Measurements from ENCODE around the gene PJVK.

The PJVK gene

DNA sequence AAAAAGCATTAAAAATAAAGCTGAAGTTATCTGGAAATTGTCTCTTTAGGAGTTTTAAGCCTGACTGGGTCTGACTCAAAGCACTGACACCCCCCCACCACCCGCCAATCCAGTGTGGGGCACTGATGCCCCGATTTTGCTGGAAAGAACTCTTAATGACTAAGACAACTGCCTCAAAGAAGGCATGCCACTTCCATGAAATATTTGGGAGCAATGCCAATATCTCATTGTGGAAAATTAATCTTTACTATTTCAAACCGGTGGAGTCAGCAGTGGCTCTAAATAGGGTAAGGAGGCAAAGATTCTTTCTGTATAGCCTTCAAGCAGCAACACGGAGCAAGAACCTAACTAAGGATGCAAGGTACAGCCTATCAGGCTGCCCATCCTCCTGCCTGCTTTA is 22.8 kb downstream of the PJVK start:
- no peak overlapping the region for H3K4me3 ChIP-seq
- no peak overlapping the region for H3K27ac ChIP-seq
- H3K9me3 ChIP-seq (ENCODE audit: low read depth, low read length), result no peaks in the 10 kb centered on the region
- no peak overlapping the region for H3K9ac ChIP-seq (ENCODE audit: insufficient read length)
- no peak for TF ChIP-seq EZH2 (IDR thresholded peaks at IDR 0.05)
- TF ChIP-seq POLR2AphosphoS5 (IDR thresholded peaks at IDR 0.05; ENCODE audit: borderline replicate concordance, low read depth, low read length), result no peak
- TF ChIP-seq FOXP2 (optimal IDR thresholded peaks at IDR 0.05; ENCODE audit: control extremely low read depth, extremely low read length, insufficient read depth), result no peak
- no peaks in the 10 kb centered on the region for H3K36me3 ChIP-seq (ENCODE audit: insufficient read depth, low read length)
- no peak for DNase-seq (ENCODE audit: low read depth, low spot score)

DNA sequence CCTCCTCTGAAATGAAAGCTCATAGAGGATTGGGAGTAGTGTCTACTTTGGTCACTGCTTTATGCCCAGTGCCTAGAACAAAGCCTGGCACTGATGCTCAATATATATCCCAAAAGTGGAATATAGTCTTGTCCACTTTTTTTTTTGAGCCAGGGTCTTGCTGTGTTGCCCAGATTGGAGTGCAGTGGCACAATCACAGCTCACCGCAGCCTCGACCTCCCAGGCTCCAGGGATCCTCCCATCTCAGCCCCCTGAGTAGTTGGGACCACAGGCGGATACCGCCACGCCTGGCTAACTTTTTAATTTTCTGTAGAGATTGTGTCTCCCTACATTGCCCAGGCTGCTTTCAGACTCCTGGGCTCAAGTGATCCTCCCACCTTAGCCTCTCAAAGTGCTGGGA is 23.4 kb downstream of the PJVK start:
- Histone ChIP-seq H3K27ac (no peak overlapping the region), H3K36me3 (ENCODE audit: insufficient read depth, low read length) (no peaks in the 10 kb centered on the region), H3K9me3 (ENCODE audit: low read depth, low read length) (no peaks in the 10 kb centered on the region), H3K4me3 (no peak overlapping the region), H3K9ac (ENCODE audit: insufficient read length) (no peak overlapping the region)
- DNase-seq (ENCODE audit: low read depth, low spot score), result no peak
- TF ChIP-seq FOXP2 (optimal IDR thresholded peaks at IDR 0.05; ENCODE audit: control extremely low read depth, extremely low read length, insufficient read depth) (no peak), POLR2AphosphoS5 (IDR thresholded peaks at IDR 0.05; ENCODE audit: borderline replicate concordance, low read depth, low read length) (no peak), EZH2 (IDR thresholded peaks at IDR 0.05) (no peak)

DNA sequence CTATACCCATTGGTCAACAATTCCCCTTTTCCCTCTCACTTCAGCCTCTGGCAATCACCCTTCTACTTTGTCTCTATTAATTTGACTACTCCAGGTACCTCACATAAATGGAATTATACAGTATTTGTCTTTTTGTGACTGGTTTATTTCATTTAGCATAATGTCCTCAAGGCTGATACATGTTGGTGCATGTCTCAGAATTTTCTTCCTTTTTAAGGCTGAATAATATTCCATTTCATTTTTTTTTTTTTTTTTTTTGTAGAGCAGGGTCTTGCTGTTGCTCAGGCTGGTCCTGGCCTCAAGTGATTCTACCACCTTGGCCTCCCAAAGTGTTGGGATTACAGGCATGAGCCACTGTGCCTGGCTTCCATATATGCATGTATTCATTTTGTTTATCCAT is 25.3 kb downstream of the PJVK start:
- no peak overlapping the region for H3K4me3 ChIP-seq
- no peak for DNase-seq (ENCODE audit: low read depth, low spot score)
- no peak for TF ChIP-seq FOXP2 (optimal IDR thresholded peaks at IDR 0.05; ENCODE audit: control extremely low read depth, extremely low read length, insufficient read depth)
- no peak for TF ChIP-seq POLR2AphosphoS5 (IDR thresholded peaks at IDR 0.05; ENCODE audit: borderline replicate concordance, low read depth, low read length)
- no peak for TF ChIP-seq EZH2 (IDR thresholded peaks at IDR 0.05)

DNA sequence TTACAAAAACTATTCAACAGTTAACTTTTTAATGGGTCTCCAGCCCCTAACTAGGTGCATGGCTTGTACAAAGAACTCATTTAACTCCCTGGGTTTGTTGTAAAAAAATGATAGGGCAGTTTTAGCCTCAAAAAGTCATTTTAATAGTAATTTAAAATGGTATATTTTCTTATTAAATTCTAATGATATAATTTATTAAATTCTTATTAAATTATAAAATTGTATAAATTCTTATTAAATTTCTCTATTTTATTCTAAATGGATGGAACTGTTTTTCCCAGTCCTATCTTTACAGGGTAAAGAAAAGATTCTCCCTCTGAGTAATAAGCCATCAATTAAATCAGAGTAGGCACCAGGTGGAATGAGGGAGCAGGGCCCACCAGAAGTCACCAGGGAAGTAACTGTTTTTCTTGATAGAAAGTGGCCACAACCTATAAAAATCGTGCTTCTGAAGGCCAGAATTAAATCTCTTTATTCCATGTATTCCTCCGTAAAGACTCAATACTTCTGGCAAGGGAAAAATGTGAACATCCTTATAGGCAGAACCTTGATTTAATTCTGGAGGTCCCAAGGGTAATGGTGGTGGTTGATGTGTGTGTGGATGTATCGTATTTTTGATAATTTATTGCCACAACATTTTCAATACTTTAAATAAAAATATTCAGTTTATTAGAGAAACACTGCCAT is 26.4 kb downstream of the PJVK start:
- no peak for DNase-seq (ENCODE audit: low read depth, low spot score)
- Histone ChIP-seq H3K9ac (ENCODE audit: insufficient read length) (peak overlapping the region; percentile 66), H3K9me3 (ENCODE audit: low read depth, low read length) (no peaks in the 10 kb centered on the region), H3K36me3 (ENCODE audit: insufficient read depth, low read length) (no peaks in the 10 kb centered on the region), H3K27ac (peak overlapping the region; percentile 76; the same call in 1 of the 2 replicates), H3K4me3 (peak overlapping the region; percentile 79)
- TF ChIP-seq EZH2 (IDR thresholded peaks at IDR 0.05) (no peak), FOXP2 (optimal IDR thresholded peaks at IDR 0.05; ENCODE audit: control extremely low read depth, extremely low read length, insufficient read depth) (no peak), POLR2AphosphoS5 (IDR thresholded peaks at IDR 0.05; ENCODE audit: borderline replicate concordance, low read depth, low read length) (no peak)

More for the DNA sequence above, 25.3 kb downstream of the PJVK start:
- H3K9ac ChIP-seq (ENCODE audit: insufficient read length), result no peak overlapping the region
- no peaks in the 10 kb centered on the region for H3K36me3 ChIP-seq (ENCODE audit: insufficient read depth, low read length)
- H3K27ac ChIP-seq, result no peak overlapping the region
- no peaks in the 10 kb centered on the region for H3K9me3 ChIP-seq (ENCODE audit: low read depth, low read length)

DNA sequence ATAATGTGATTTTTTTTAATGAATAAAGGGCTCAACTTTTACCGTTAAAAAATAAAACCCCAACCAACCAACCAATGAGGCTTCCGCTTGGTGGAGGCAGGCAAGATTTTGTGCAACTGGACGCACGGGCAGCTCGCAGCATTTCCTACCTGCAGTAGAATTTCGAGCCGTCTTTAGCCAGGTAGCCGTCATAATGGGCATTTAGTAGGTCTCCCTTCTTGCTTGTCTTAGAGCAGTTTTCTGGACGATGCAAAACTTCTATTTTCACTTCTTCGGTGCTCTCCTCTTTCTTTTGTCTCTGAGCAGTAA is 26.9 kb downstream of the PJVK start:
- no peak for TF ChIP-seq EZH2 (IDR thresholded peaks at IDR 0.05)
- no peak for TF ChIP-seq FOXP2 (optimal IDR thresholded peaks at IDR 0.05; ENCODE audit: control extremely low read depth, extremely low read length, insufficient read depth)
- TF ChIP-seq POLR2AphosphoS5 (IDR thresholded peaks at IDR 0.05; ENCODE audit: borderline replicate concordance, low read depth, low read length), result no peak
- no peak for DNase-seq (ENCODE audit: low read depth, low spot score)
- H3K9ac ChIP-seq (ENCODE audit: insufficient read length), result peak overlapping the region; percentile 66

DNA sequence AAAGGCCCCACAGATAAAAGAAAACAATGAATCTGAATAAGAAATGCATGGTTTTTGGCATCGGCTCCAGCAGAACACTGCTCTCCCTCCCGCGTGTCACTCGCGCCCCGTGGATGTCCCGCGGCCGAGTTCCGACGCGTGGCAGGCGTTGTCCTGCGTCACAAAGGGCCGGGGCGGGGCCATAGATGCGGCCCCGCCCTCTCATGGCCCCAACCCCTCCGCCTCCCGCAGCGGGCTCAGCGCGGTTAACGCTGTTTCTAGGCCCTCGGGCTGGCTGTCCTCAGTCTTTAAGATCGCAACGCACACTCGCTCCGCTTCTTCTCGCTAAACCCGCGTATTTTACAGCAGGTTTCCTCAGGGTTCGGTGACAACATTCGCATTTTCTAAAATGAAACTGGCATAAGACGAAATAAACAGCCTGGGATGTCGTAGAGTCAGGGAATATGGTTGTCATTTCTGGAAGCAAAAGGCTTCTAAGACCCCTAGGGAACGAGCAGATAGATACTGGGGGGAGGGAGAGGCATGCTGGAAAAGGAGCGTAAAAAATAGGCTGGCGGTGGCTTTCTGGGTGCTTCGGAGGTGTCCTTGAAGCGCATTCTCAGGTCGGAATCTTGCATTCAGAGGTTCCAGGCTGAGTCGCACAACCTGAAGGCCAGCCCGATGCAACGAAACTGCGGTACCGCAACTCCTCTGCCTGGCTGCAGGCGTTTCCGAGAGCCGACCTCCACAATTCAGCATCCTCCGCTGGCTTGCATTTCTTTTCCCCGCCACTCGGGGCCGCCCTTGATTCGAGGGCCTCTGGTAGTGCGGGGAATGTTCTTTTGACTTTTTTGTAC is 27.5 kb downstream of the PJVK start, which contains the start of gene FKBP7:
Gene FKBP7 (minus strand): TSS at position 162 of the 836 bp plus-strand sequence. CDS start 101 bp downstream, at position 61.
- Histone ChIP-seq H3K4me3 (peak within 1 kb of the TSS; percentile 79), H3K27ac (peak within 1 kb of the TSS; percentile 76), H3K9ac (ENCODE audit: insufficient read length) (peak within 1 kb of the TSS; percentile 66), H3K9me3 (ENCODE audit: low read depth, low read length) (no peaks in the 10 kb centered on the region), H3K36me3 (ENCODE audit: insufficient read depth, low read length) (no peaks in the 10 kb centered on the region)
- DNase-seq (ENCODE audit: low read depth, low spot score), result peak; percentile 59
- TF ChIP-seq EZH2 (IDR thresholded peaks at IDR 0.05) (no peak), POLR2AphosphoS5 (IDR thresholded peaks at IDR 0.05; ENCODE audit: borderline replicate concordance, low read depth, low read length) (peak; percentile 91)

More for the DNA sequence above, 26.9 kb downstream of the PJVK start:
- Histone ChIP-seq H3K36me3 (ENCODE audit: insufficient read depth, low read length) (no peaks in the 10 kb centered on the region), H3K27ac (peak overlapping the region; percentile 76), H3K4me3 (peak overlapping the region; percentile 79), H3K9me3 (ENCODE audit: low read depth, low read length) (no peaks in the 10 kb centered on the region)

DNA sequence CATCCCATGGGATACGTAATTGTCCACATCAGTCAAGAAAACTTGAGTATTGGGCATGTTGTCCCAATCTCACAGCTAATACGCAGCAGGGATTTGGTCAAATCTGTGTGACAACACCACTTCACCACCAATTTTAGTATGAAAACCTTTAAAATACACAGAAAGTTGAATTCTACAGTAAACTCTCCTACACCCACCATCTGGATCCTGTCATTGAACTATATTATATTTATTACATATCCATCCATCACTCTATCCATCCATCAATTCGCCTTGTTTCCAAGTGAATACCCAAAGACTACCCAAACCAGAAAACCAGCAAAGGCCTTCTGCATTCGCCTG is 28.1 kb downstream of the PJVK start:
- no peak for DNase-seq (ENCODE audit: low read depth, low spot score)
- Histone ChIP-seq H3K36me3 (ENCODE audit: insufficient read depth, low read length) (no peaks in the 10 kb centered on the region), H3K4me3 (peak overlapping the region; percentile 79), H3K27ac (peak overlapping the region; percentile 22; the same call in 1 of the 2 replicates), H3K9me3 (ENCODE audit: low read depth, low read length) (no peaks in the 10 kb centered on the region), H3K9ac (ENCODE audit: insufficient read length) (no peak overlapping the region)
- TF ChIP-seq POLR2AphosphoS5 (IDR thresholded peaks at IDR 0.05; ENCODE audit: borderline replicate concordance, low read depth, low read length), result no peak
- no peak for TF ChIP-seq EZH2 (IDR thresholded peaks at IDR 0.05)
- TF ChIP-seq FOXP2 (optimal IDR thresholded peaks at IDR 0.05; ENCODE audit: control extremely low read depth, extremely low read length, insufficient read depth), result no peak

DNA sequence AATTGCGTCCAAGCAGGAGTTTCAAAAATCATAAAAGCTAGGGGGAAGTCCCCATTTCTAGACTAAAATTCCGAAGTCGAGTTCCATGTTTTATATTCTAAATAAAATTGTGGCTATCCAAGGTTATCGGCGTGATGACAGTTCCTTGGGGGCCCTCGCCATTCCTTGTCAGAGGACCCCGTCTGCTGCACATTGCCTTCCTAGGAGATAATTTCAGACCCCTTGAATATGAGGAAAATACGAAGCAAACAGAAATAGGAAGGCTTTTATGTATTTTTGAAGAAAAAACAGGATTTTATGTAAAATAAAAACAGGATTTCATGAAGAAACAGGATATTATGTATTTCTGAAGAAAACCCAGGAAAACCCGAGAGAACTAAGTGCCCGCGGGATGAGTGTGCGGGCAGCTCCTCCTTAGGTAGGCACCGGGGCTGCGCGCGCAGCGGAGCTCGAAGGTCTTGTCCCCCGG is 28.6 kb downstream of the PJVK start:
- DNase-seq (ENCODE audit: low read depth, low spot score), result no peak
- Histone ChIP-seq H3K27ac (0 out of 2 replicates have a peak overlapping the region, but pooled peaks have one; percentile 7), H3K9me3 (ENCODE audit: low read depth, low read length) (no peaks in the 10 kb centered on the region), H3K36me3 (ENCODE audit: insufficient read depth, low read length) (no peaks in the 10 kb centered on the region), H3K4me3 (peak overlapping the region; percentile 79), H3K9ac (ENCODE audit: insufficient read length) (peak overlapping the region; percentile 75)
- no peak for TF ChIP-seq FOXP2 (optimal IDR thresholded peaks at IDR 0.05; ENCODE audit: control extremely low read depth, extremely low read length, insufficient read depth)
- no peak for TF ChIP-seq EZH2 (IDR thresholded peaks at IDR 0.05)
- TF ChIP-seq POLR2AphosphoS5 (IDR thresholded peaks at IDR 0.05; ENCODE audit: borderline replicate concordance, low read depth, low read length), result no peak

Measured in SK-N-MC (cell line).